GM06990 (cell line): ENCODE data around the gene IRAK4.
A peak's percentile ranks its signal among the peaks of the same experiment; 100 is the strongest.

ENCODE experiments used
- DNase-seq: peaks from one replicate; pipeline ENCODE4 v3.0.0-alpha.2; 2011; ENCODE audit not compliant: insufficient read length; ENCODE audit errors: extremely low read depth
- H3K27me3 ChIP-seq: replicated peaks from 2 replicates; pipeline ENCODE4 v1.6.0; 2011; ENCODE audit warnings: low read length; ENCODE audit not compliant: control insufficient read depth, insufficient read depth
- H3K36me3 ChIP-seq: 2 replicates; pipeline ENCODE4 v1.5.1; 2011; ENCODE audit warnings: low read length; ENCODE audit not compliant: control insufficient read depth, insufficient read depth
- H3K4me3 ChIP-seq: replicated peaks from 2 replicates; pipeline ENCODE4 v1.5.1; 2011; ENCODE audit warnings: low read depth, mild to moderate bottlenecking, control low read depth, low read length
- TF ChIP-seq, protein P1 (sequence below): IDR thresholded peaks from 2 replicates; pipeline ENCODE4 v1.5.1; 2011; ENCODE audit warnings: low read length, control low read depth, mild to moderate bottlenecking, inconsistent platforms; ENCODE audit not compliant: insufficient read depth, poor library complexity, severe bottlenecking

Gene IRAK4

DNA sequence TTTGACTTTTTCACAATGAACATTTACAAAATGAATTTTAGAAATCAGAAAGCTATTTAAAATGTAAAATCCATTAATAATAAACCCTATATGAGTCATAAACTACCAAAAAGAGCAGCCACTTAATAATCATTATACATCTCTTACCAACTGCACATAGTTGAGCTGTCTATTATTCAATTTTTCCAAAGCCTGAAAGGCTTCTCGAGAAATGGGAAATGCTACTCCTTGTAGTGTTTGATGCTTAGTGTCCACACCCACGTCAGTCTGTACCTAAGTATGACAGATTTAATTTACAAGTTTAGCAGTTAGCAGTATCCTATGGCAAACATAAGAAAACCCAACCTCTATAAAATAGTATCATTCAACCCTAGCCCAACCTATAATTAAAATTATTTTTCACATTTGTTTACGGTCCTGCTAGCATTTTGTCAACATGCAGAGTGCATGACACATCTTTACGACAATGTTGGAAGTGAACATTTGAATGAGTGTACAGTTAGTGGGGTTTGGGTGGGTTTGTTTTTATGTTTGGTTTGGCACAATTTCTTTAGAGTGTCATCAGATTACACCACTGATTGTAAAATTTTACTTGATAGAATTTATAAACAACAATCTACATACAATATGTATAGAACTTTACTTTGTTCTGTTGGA is 38.9 kb downstream of the IRAK4 start:
- H3K36me3 ChIP-seq, result no peaks in the 10 kb centered on the region; the same call in none of the 2 replicates
- no peaks in the 10 kb centered on the region for H3K27me3 ChIP-seq
- DNase-seq, result no peak
- TF ChIP-seq, protein P1, sequence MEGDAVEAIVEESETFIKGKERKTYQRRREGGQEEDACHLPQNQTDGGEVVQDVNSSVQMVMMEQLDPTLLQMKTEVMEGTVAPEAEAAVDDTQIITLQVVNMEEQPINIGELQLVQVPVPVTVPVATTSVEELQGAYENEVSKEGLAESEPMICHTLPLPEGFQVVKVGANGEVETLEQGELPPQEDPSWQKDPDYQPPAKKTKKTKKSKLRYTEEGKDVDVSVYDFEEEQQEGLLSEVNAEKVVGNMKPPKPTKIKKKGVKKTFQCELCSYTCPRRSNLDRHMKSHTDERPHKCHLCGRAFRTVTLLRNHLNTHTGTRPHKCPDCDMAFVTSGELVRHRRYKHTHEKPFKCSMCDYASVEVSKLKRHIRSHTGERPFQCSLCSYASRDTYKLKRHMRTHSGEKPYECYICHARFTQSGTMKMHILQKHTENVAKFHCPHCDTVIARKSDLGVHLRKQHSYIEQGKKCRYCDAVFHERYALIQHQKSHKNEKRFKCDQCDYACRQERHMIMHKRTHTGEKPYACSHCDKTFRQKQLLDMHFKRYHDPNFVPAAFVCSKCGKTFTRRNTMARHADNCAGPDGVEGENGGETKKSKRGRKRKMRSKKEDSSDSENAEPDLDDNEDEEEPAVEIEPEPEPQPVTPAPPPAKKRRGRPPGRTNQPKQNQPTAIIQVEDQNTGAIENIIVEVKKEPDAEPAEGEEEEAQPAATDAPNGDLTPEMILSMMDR, result no peak
- no peak overlapping the region for H3K4me3 ChIP-seq

DNA sequence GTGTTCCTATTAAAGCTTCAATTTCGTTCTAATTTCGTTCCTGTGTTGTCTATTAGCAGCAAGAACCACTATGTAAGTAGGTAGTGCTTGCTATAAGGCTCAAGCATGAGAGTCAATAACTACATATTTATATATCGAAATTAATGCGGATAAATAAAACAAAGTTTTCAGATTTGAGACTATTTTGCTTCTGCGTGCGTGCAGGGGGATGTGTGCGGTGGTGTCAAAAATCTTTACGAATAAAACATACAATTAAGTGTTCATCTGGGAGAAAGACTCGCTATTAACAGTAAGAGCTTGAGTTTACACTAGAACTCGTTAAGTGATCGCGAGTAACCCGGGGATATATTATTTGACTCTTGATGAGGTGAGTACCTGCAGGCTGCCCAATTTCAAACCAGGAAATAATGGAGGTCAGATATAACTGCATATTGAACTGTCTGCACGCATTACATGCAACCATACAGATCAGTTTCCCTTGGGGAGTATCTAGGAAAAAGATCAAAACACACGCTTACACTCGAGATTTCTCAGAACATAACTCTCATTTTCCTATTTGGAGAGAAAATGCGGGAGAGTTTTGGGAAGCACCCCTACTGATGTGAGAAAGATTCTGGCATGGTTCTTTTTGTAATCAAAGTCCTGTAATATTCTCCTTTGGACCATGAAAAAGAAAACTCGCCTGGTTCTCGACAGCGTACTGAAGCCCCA is 46.6 kb downstream of the IRAK4 start:
- Histone ChIP-seq H3K4me3 (peak overlapping the region; percentile 99), H3K27me3 (no peaks in the 10 kb centered on the region), H3K36me3 (no peaks in the 10 kb centered on the region)
- no peak for DNase-seq
- TF ChIP-seq, protein P1, result no peak

DNA sequence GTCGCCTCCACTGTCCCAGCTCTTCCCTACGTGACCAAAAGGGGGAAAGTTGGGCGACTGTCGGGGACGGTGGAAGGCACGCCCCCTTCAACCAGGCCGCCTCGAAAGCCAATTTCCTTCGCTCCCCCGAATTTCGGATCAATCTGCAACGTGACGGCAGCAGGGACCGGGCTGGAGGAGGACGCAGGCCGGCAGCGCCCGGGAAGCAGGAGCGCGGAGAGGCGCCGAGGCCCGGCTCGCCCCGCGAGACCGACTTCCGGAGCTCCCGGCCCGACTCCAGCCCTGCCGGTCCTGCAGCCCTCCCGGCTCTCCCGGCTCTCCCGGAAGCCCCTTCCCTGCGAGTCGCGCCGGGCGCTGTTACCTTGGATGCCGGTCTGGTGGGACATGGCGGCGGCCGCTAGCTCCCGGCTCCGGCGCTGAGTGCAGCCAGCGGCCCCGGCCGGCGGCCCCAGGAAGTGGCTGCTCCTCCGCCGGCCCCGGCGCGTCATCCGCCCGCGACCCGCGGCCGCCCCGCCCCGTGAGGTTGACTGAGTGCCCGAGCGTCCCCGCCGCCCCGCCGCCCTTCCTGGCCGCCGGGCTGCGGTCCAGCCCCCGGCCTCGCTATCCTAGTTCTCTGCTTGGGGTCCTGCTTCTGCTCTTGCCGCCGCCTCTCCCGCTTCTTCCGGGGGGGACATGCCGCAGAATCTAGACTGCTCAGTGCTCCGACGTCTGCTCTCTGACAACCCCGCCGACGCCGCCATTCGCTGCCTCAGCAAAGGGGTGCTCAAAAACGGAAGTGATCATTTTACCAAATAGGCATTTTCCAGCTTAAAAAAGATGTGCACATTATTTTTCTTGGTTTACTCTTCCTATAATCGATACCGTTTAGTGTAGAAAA is 47.3 kb downstream of the IRAK4 start, which contains the start of gene TWF1:
Gene TWF1 (minus strand): TSS at position 458 of the 877 bp plus-strand sequence. CDS start 72 bp downstream, at position 386.
- no peaks in the 10 kb centered on the region for H3K27me3 ChIP-seq
- TF ChIP-seq, protein P1, result peak; percentile 25
- H3K4me3 ChIP-seq, result peak within 1 kb of the TSS; percentile 99
- DNase-seq, result peak; percentile 92
- no peaks in the 10 kb centered on the region for H3K36me3 ChIP-seq

DNA sequence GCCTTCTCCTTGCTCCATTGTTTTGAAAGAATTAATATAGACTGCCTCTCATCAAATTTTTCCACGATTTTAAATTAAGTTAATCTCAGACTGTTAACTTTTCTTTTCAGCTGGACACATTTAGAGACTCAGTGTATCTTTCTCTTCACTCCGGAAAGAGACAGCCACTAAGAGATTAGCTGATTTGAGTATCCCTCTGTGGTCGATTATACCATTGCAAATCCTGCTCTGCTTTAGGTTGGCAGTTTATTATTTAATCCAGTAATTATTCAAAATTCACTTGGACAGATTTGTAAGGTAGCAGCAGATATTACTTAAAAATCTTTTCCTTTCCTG is 48.0 kb downstream of the IRAK4 start:
- no peak for DNase-seq
- TF ChIP-seq, protein P1, result no peak

DNA sequence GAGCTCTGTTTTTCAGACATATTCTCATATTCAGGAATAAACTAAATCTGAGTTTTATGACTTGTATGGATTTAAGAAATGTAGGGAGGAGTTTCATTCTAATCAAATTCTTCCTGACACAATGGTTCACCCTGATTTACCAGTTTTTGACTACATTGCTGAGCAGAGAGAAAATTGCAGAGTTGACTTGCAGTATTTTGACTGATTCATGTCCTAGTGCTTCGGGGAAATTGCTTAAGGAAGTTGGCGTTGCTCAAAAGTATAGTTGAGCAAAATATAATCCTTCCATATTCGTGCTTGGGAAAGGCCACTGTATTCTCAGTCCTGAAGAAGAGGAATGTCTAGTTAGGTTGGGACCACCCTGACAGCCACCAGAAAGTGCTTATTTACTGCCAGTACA is 48.6 kb downstream of the IRAK4 start:
- Histone ChIP-seq H3K27me3 (no peaks in the 10 kb centered on the region), H3K36me3 (no peaks in the 10 kb centered on the region), H3K4me3 (no peak overlapping the region)
- TF ChIP-seq, protein P1, result no peak
- no peak for DNase-seq

More for the DNA sequence above, 48.0 kb downstream of the IRAK4 start:
- no peaks in the 10 kb centered on the region for H3K36me3 ChIP-seq
- no peaks in the 10 kb centered on the region for H3K27me3 ChIP-seq
- H3K4me3 ChIP-seq, result peak overlapping the region; percentile 99
